NCI-H524 treated with DMSO at 0.1 percent for 48 hours (cell line): ENCODE data around the gene MAFB.
A peak's percentile ranks its signal among the peaks of the same experiment; 100 is the strongest.
"Not testable (repeated sequence)": the region's sequence is repeated elsewhere in the genome, so short reads cannot be mapped to it uniquely, and the experiment has no call there.

Experiments used
- DNase-seq: peaks from one replicate; lab custom pipeline; 2025; lab: John Stamatoyannopoulos, UW

The MAFB gene

DNA sequence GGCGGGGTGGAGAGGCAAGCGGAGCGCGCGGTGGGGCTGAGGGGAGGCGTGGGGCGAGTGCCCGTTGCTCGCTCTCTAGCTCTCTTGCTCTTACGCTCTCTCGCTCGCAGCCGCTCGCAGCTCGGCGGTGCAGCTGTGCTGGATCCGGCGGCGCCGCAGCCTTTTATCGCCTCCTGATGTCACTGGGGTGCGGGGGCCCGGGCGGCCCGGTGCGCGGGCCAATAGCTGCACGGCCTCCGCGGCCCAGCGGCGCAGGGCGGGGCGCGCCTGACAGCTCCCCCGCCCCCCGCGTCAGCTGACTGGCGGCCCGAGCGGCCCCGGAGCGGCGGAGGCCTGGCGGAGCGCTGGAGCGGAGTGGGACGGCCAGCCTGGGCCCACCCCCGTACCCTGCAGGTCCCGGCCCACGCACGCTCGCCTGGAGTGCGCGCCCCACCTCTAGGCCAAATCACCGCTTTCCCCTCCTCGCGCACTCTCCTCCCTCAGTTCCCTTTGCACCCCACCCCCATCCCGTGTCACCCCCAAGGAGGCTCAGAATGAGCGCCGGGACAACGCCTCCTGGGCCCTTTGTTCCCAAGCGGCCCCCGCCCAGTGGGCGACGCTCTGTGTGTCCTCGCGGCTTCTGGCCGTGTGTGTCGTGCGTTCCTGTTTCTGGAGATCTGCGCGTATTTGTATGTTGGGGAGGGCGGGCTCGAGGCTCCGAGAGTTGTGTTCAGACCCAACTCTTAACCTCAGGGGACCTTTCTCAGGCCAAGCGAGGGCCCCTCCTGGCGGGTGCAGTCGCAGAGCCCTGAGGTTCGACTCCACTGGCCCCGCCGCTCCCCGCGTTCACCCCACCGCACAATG is at the start of gene MAFB:
Gene MAFB (minus strand): TSS at position 137 of the 843 bp plus-strand sequence. CDS start 386 bp downstream, outside the sequence.
- peak; percentile 67 for DNase-seq

DNA sequence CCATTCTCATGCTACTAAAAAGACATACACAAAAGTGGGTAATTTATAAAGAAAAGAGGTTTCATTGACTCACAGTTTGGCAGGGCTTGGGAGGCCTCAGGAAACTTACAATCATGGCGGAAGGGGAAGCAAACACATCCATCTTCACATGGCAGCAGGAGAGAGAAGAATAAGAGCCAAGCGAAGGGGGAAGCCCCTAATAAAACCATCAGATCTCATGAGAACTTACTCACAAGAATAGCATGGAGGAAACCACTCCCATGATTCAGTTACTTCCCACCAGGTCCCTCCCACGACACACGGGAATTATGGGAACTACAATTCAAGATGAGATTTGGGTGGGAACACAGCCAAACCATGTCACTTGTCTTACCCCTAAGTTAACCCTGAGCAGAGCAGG is 47.4 kb upstream of the MAFB start:
- not testable (repeated sequence) for DNase-seq

DNA sequence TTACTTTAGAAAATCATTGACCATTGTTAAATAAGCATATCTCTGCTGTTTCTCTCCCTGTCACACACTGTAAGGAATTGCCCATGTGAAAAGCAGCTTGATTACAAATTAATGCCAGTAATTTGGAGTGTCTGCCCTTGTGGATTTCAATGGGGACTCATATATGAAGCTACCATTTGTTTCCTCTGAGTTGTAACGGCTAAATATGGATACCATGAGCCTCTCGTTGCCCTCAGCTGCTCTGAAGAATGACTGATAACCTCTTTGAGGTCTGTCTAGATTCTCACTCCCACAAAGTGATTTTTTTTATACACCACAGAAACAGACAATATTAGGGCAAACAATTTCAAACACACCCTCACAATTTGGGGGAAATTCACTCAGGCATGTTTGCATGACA is 40.0 kb upstream of the MAFB start:
- no peak for DNase-seq

DNA sequence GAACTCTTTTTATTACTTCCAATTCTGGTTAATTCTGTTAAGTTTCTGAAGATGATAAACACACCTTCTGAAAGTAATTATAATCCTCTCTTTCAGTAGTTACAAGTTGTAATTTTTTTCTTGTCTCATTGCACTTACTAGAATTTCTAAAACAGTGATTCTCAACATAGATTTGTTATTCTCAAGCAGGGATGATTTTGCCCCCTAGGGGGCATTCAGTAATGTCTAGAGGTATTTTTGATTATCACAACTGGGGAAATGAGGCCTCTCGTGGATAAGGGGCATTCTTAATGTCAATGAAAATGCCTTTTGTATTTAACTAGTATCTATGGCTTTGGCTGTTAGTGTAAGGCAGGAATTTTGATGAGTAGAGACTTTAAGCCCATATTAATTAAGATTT is 39.4 kb upstream of the MAFB start:
- no peak for DNase-seq

DNA sequence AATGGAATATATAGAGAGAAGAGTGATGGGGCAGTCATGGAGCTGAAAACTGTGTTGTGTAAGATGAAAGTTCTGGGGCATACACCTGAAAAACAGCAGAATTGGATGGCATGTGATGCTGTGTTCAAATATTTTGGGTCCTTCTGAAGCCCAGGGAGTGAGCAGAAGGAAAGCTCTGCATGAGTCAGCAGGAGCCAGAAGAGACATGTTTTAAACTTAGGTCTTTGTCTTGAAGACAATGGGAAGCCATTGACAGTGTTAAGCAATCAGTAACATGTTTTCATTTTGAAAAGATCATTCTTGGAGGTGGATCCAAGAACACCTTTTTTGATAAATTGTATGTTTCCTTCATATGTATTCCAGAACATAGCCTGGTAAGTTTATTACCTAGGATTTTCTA is 38.9 kb upstream of the MAFB start:
- no peak for DNase-seq

DNA sequence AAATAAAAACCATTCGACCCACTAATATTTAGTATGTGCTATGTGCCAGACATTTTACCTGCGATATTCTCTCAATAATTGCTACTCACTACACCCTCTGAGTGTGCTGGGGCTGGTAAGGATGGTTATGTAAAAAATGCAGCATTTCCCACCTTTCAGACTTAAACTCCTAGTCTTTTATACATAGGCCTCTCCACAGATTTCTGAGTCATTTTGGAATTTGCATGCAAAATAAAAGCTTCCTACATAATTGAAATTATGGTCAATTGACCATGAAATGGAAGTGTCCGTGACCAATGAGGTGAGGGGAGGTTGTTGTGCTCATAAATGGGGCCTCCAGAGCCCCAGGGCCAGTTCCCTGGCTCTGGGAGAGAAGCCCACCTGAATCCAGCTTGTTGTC is 37.7 kb upstream of the MAFB start:
- DNase-seq: no peak

DNA sequence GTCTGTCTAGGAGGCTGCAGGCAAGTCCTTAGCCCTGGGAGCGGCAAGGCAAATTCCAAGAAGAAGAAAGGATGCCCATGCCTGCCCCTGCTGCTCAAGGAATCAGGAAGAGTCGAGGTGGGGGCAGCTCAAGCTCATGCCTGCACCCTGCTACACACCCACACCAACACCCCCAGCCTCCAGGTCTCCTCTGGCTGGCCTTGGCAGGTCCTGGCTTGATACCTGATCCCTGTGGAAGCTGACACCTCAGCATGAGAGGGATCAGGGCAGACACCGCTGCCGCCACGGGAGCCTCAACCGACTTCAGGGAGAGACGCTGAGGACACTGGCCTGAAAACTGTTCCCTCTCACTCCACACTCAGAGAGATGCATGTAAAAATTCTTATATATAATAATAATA is 35.5 kb upstream of the MAFB start:
- no peak for DNase-seq

DNA sequence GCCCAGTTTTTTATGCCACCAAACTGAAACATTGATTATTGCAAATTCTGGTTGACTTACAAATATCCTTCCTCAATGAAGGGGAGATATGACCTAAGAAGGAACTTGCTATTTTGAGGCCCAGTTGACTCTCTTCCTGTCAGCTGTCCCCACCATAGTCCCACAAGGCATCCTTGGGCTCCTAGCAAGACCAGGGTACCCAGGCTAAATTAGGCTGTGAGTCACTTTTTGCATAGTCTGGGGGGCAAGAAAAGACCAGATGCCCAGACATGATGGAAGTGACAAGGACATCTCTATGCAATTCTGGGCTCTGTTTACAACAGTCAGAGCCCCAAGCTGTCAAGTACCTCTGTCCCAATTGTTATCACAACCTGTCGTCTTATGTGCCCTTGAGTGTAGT is 31.8 kb upstream of the MAFB start:
- no peak for DNase-seq

DNA sequence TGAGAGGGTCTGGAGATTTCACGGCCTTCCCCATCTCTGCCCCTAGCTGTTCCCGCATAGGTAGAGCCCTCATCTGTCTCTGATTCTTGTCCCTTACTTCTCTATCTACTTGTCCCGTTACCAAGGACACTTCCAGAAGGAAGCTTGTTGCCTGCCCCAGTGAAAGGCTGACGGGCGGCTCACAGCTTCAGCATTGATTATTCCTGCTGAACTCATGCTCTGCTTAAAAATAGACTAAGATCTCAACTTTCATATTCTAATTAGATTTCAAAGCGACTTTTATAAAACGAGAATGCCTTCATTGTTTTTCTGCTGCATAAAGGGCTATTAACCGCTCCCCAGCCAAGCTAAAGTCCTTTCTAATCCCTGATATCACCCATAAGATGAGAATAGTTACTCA is 31.1 kb upstream of the MAFB start:
- no peak for DNase-seq

DNA sequence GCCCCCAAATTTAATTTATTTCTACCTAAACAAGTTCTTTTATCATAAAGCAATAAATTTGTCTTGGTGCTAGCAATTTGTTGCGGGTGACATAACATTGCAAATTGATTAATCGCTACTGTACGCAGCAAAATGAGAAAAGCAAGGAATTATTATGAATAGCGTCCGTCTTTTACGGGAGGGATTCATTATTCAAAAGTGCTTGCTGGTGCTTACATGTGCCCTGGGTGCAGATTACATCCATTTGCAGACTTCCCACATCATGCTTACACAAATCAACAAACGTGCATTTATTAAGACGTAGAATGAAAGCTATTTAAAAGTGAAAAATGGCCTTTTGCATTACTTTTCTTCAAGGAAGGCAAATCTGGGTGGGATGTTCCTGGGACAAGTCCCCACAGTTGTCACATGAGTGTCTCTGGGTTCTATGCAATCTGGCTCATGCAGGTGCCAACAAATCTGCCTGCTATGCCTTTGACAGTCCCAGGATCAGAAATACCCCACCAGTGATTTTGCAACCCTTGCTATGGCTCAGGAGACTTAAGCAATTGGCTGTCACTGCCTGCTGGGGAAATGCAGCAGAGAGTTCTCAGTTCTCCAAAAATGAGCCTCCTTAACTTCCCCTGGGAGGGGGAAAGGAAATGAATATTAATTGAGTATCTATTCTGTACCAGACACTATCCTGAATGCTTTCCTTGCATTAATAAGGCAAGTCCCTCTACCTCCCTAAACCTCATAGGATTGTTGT is 30.1 kb upstream of the MAFB start:
- DNase-seq: no peak

DNA sequence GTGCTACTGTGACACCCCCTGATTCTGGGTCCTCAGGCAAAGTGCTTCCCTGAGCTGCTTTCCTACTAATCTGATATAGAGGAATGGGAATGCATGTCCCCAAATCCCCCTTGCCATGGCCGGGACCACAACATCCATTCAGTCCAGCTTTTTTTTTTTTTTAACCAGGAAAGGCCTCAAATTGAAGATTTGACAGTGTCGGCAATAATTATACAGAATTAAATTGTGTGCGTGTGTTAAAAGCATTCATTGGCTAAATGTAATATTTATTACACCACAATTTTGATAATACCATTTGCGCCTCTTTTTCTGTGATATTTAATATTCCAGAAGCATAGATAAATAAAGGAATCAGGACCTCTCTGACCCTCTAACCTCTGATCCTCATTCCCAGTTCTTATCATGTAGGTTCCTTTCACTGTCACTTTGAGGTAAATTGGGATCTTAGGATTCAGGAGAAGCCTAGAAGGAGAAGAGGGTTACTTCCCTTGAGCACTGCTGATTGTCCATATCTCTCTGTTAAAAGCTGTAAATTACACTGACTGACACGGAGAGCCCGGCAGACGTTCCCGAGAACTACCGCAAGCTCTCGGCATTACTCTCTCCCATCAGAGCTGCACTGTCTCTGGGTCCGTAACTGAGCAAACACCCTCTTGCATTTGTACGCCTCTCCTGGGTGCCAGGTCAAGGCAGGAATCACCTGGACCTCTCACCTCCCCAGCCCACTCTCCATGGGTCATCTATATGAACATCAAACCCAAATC is 29.4 kb upstream of the MAFB start:
- DNase-seq: no peak

DNA sequence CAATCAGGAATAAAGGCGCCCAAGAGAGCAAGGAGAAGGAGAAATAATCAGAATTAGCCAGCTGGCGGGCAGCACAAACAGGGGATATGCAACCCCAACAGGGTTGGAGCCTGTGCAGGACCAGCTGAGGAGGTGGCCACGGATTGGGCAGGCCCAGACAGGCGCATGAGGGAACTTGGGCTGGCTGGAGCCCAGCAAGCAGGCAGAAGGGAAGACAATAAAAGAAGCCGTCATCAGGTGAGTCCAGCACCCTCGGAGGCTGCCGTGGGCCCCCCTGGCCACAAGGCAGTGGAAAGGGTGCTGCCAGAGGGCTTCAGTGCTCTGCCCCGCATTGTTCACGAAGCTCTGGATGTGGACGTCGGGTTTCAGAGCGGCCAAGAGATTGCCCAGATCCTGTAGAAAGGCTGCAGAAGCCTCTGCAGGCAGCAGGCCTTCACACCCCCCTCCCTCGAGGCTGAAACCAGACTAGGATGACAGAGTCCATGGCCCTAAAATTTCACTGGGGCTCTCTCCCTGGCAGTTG is 28.4 kb upstream of the MAFB start:
- DNase-seq: no peak

DNA sequence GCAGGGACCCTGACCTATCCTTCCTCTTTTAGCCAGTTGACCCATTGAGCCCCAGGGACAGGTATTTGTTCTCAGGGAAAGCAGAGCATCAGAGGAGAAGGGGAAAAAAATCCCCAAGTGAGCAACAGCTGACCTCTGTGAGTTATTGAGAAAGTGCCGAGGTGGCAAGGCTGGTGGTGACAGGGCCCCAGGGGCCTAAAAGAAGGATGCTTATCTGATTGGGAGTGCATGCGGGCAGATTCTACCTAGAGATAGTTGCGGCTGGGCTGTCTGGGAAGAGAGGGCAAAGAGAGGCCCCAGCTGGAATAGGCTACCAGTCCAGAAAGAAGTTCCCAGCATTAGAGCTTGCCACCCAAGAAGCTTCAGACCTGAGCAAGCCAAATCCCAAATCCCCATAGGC is 26.5 kb upstream of the MAFB start:
- DNase-seq: no peak

DNA sequence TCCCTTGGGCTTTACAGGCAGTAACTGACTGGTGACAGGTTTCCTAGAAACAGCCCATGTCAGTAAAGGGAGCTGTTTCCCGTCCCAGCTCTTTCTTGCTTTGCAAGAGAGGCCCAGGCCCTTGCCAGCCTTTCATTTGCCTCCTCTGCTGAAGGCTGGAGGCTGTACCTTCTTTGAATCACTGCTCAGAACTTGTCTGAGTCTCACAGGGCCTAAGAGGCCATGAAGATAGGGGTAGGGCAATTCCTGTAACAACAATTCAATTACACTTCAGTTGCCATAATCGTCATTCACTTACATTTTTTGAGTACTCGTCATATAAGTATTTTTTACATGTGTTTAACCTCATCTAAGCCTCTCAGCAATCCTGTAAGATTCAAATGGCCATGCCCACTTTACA is 25.9 kb upstream of the MAFB start:
- DNase-seq: no peak

DNA sequence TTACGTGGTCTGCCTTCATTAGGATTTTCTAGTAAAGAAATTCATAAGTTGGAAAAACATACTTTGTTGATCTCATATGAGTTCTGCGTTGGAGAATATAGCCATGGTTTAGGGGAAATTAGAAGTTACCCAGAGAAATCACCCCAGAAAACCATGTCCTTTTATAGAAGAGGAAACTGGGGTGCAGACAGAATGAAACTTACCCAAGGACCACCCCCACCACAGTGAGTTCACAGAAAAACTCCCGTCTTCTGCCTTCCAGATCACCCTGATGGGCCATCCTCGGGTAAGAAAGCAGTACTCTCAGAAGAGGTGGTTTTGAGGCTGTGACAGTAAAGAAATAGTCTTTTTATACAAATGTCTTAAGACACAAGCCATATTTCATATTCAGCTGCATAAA is 25.1 kb upstream of the MAFB start:
- no peak for DNase-seq

DNA sequence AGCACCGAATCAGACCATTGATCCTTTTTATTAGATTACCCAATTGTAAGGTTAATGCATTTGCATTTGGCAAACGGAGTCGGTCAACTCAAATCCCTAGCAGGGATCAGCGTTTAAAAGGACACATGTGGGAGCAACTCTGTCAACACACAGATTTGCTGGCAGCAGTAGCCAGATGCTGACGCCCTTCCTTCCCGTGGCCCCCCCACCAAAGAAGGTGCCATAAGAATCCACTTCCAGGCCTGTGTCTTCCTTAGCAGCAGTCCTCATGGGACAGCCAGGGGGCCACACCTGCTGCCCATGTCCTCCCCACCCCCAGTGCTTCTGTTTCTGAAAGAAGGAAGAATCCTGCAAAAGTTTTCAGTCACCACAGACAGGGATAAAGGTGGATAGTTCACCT is 24.5 kb upstream of the MAFB start:
- no peak for DNase-seq

DNA sequence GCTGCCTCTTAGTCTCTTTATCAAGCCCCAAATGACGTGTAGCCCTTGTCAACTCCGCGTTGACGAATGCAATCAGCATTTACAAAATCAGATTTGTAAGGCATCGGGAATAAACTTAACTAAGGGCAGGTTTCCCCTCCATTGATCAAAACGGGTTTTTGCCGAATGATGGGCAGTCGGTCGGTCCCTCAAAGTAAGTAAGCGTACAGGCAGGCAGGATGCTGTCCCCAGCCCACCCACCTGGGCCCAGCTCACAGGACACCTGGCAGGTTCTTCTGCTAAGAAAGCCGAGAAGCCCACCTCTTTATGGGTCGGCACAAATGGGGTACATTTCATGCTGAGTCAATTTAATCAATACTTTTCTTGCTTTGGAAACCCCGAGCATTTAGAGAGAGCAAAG is 22.0 kb upstream of the MAFB start:
- DNase-seq: no peak

DNA sequence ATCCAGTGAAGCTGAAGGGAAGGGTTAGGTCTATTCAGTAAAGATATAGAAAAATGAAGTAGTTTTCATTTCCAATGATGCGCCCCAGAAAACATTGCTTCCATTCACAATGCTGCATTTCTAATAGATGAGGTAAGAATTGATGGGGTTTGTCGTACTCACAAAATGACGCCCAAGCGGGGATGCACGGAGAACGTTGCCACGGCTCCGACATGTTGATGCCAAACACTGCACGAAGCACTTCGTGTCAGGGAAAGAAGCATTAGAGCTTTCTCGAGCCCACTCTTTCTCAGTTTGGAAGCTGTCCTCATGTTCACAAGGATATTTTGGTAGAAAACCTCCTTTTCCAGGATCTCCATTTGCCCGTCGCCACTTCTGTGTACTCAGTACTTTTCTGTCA is 21.6 kb upstream of the MAFB start:
- no peak for DNase-seq

DNA sequence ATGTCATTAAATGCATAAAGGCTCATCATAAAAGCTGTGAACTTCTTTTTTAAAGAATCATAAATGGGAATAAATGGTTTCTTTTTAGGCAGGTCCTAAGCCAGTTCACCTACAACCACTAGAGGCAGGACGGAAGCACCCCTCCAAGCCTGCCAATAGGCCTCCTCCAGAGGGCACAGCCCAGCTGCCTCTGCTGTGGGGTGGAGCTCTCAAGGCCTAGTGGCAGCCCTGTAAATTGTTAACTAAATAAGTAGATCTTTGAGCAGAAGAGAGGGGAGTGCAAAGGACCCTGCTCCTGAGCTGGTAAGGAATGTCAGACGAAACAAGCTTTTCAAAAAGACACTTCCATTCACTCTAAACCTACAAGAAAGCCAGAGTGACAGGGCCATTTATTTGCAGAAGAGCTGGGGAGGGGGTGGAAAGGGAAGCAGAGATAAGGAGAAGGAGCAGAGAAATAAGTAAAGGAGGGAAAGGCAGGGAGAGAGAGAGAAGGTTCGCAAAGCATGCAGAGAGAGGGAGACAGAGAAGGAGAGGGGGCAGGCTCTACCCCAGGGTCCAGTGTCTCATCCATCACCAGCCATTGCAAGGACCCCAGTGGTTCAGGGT is 18.0 kb upstream of the MAFB start:
- no peak for DNase-seq

DNA sequence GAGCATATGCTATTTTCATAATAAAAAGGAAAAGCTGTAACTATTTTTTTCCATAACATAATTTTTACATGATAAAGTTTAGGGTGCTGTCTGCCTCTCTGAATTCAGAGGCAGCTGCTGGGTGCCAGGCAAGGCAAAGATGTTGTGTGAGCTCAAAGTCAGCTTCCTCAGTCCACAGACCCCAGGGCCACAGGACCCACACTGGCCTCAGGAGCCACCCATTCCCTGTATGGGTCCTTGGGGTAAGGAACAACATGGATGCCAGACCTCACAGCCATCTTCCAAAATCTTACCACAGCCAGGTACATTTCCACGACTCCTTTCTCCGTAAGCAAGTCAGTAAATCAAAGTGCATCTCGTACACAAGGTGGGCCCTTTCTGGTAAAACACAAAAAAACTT is 16.4 kb upstream of the MAFB start:
- no peak for DNase-seq

DNA sequence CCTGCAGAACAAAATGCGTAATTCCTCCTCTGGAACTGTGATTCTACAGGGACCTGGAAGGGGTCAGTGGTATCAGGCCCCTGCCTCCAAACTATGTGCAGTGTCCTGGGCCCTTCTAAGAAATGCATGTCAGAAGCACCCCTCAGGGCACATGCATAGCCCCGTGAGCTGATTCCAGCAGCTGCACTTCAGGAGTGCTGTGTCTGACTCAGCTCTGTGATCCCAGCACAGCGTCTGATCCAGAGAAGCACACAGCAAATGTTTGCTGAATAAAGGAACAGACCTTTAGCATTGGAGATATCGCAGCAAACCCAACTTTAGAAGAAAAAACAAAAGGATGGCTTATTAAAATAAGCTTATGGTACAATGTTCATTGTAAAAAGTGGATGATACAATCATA is 15.8 kb upstream of the MAFB start:
- no peak for DNase-seq

DNA sequence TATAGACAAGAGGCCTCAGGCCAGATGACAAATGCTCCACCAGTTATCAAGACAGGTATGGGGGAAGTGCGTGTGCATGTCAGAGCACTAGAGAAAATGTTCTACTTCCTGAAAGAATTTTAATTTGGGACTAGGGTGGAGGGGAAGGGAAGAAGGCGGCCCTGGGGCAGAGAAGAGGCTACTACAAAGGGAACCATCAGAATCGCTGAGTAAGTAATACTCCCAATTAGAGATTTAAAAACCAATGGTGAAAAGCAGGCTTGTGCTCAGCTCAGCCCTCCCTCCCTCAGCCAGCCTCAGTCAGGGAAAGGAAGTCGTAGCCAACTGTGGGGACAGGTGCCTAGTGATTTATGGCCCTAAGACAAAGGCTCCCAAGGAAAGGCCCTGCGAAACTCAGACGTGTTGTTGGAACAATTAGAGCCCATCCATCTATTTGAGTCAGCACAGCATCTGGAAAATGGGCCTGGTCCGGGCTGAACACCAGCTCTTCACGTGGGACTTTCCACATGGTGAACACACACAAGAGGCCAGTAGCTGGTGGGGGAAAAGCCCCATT is 15.0 kb upstream of the MAFB start:
- no peak for DNase-seq
